ENCODE data around the gene NUDT14.

Gene NUDT14

DNA sequence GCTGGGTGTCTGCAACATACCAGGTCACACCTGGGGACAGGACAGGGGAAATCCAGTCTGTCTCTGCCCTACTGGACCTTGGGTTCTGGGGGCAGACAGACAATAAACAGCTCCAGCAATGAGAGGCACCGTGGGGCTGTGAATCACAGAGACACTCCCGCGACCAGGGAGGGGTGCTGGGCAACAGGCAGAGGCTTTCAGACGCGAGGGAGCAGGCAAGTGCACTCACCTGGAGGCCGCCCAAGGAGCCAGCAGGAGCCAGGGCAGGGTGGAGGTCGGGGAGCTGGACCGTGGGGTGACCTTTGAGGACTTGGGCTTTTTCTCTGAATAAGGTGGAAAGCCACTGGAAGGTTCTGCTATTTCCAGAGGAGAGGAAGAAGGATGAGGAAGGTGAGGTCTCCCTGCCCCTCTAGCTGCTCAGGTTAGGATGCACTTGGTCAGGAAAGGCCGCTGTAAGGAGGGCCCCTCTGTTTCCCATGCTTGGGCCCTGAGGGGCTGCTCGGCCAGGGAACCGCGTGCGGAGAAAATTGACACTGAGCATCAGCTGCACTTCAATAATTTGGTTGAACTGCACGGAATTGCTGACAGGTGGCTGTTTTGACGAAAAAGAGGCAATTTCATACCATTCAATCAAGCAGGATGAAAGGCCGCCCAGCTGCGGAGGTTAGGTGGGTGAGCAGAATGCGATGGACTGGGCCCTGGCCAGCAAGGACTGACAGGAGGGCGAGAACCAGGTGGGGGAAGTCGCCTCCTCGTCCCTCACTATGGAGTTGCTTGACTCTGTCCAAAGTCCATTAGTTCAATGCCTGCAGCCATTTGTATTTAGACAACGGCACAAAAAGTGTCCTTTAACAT, 54.8 kb downstream of the NUDT14 start:
- no peak for TF ChIP-seq SIN3A (IDR thresholded peaks at IDR 0.05; ENCODE audit: borderline replicate concordance, insufficient read depth, low read length)
- TF ChIP-seq, protein P1, sequence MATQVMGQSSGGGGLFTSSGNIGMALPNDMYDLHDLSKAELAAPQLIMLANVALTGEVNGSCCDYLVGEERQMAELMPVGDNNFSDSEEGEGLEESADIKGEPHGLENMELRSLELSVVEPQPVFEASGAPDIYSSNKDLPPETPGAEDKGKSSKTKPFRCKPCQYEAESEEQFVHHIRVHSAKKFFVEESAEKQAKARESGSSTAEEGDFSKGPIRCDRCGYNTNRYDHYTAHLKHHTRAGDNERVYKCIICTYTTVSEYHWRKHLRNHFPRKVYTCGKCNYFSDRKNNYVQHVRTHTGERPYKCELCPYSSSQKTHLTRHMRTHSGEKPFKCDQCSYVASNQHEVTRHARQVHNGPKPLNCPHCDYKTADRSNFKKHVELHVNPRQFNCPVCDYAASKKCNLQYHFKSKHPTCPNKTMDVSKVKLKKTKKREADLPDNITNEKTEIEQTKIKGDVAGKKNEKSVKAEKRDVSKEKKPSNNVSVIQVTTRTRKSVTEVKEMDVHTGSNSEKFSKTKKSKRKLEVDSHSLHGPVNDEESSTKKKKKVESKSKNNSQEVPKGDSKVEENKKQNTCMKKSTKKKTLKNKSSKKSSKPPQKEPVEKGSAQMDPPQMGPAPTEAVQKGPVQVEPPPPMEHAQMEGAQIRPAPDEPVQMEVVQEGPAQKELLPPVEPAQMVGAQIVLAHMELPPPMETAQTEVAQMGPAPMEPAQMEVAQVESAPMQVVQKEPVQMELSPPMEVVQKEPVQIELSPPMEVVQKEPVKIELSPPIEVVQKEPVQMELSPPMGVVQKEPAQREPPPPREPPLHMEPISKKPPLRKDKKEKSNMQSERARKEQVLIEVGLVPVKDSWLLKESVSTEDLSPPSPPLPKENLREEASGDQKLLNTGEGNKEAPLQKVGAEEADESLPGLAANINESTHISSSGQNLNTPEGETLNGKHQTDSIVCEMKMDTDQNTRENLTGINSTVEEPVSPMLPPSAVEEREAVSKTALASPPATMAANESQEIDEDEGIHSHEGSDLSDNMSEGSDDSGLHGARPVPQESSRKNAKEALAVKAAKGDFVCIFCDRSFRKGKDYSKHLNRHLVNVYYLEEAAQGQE (IDR thresholded peaks at IDR 0.05; ENCODE audit: insufficient read depth in 1 of 2, low read depth in 2 of 2, low read length in 2 of 2), result no peak
- TF ChIP-seq POLR2AphosphoS5 (IDR thresholded peaks at IDR 0.05; ENCODE audit: low read depth, low read length), result no peak
- TF ChIP-seq FOXP2 (optimal IDR thresholded peaks at IDR 0.05; ENCODE audit: borderline replicate concordance, extremely low read depth, extremely low read length, insufficient read depth), result no peak
- no peak for TF ChIP-seq TAF1 (IDR thresholded peaks at IDR 0.05; ENCODE audit: borderline replicate concordance, insufficient read depth, low read length)

DNA sequence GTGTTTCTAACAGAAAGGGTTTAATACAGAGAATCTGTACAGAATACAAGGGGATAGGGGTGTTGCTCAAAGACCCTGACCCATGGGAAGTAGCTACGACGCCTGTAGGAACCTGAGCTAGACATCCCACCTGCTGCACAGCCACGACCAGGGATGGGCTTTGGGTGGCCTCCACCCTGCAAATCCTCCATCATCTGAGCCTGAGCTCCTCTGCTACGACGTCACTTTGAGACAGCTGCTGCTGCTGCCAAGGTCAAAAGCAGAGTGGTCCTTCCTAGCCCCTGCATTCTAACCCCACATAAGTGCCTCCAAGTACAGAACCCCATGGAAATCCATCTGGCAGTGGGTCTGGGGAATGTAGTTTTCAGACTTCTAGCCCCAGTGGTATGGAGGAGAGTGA, 56.3 kb downstream of the NUDT14 start:
- TF ChIP-seq POLR2AphosphoS5 (IDR thresholded peaks at IDR 0.05; ENCODE audit: low read depth, low read length), result no peak
- no peak for TF ChIP-seq TAF1 (IDR thresholded peaks at IDR 0.05; ENCODE audit: borderline replicate concordance, insufficient read depth, low read length)

DNA sequence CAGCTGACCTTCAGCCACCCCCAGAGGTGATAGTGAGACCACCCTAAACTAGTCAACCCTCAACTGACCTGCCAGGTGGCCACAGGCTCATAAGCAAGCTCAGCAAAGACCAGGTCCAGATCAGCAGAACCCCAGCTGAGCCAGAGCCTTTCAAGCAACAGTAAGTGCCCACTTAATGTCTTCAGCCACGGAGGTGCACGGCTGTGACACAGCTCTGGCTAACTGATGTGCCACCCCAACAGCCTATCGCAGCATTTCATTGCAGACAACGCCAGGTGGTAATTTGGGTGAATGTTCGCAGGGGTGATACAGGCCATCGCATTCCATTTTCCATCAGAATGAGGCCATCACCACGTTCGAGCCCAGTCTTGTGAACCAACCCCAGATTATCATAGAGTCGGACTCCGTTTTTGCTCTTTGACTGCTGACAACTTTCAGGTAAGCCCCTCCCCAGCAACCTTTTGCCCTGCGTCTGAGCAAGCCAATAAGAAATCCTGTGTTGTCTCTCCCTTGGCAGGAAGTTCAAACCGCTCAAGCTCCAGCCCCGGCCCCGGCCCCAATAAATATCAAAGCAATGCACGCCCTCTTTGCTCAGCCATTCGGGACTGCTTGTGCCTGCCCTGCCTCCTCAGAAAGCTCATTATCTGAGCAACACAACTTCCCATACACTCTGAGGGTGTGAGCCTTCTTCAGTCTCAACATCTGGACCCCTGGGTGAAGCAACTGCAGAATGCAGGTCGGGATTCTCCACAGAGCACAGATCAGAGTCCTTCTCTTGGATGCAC, 56.9 kb downstream of the NUDT14 start:
- TF ChIP-seq, protein P1 (IDR thresholded peaks at IDR 0.05; ENCODE audit: insufficient read depth in 1 of 2, low read depth in 2 of 2, low read length in 2 of 2), result no peak

DNA sequence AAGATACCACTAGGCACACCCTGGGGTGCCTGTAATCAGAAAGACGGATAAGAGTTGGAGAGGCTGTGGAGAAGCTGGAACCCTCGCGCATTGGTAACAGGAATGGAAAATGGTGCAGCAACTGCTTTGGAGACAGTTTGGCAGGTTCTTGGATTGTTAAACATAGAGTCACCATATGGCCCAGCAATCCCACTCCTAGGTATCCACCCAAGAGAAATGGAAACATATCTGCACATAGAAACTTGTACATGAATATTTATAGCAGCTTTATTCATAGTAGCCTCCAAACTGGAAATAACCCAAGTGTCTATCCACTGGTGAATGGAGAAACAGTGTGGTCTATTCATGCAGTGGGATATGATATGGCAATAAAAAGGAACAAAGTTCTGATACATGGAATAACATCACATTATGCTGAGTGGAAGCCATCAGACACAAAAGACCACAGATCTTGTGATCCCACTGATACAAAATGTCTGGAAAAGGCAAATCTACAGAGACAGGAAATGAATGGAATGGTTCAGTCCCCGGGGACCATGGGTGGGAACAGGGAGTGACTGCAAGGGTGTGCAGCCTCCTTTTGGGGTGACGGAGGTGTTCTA, 57.9 kb downstream of the NUDT14 start:
- TF ChIP-seq POLR2AphosphoS5 (IDR thresholded peaks at IDR 0.05; ENCODE audit: low read depth, low read length) (no peak), TAF1 (IDR thresholded peaks at IDR 0.05; ENCODE audit: borderline replicate concordance, insufficient read depth, low read length) (no peak), SIN3A (IDR thresholded peaks at IDR 0.05; ENCODE audit: borderline replicate concordance, insufficient read depth, low read length) (no peak), FOXP2 (optimal IDR thresholded peaks at IDR 0.05; ENCODE audit: borderline replicate concordance, extremely low read depth, extremely low read length, insufficient read depth) (no peak)
- TF ChIP-seq, protein P1 (IDR thresholded peaks at IDR 0.05; ENCODE audit: insufficient read depth in 1 of 2, low read depth in 2 of 2, low read length in 2 of 2), result no peak

Measured in PFSK-1 (cell line).